Measurements from ENCODE around the gene ANO8.

The ANO8 gene

DNA sequence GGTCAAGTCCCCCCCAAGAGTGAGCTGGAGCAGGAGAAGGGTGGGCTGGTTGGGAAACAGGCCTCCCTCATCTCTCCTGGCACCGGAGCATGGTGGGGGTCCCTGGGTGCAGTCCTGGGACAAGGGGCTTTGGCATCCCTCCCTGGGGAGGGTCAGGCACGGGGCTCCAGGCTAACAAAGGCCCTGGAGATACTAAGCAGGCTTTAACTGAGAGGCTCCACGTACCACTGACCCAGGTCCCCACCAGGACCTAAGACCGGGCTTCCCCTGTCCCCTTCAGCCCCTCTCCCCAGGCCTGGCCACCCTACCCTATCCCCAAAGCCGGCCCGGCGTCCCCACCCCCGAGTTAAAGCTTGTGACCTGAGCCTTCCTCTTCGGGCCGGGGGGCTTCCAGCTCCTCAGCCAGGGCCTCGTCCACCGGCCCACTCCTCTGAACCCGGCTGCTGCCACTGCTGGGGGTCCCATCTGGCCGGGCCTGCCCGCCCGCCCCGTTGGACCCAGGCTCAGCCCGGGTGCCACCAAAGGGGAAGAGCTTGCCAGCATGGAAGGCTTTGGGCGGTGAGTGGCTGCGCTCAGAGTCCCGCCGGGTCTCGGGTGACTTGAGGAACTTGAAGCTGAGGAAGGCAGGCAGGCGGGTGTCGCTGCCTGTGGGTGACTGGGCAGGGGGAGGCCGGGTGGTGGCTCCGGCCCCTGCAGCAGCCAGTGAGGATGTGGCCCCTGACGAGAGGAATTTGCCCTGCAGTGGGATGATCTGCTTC is 10.1 kb downstream of the ANO8 start:
- no peaks in the 10 kb centered on the region for H3K9me2 ChIP-seq (replicated peaks; ENCODE audit: insufficient read depth, low read length)
- H4K20me1 ChIP-seq (ENCODE audit: low read depth, low read length) = no peaks in the 10 kb centered on the region
- H3K36me3 ChIP-seq (ENCODE audit: low read length) = no peaks in the 10 kb centered on the region

DNA sequence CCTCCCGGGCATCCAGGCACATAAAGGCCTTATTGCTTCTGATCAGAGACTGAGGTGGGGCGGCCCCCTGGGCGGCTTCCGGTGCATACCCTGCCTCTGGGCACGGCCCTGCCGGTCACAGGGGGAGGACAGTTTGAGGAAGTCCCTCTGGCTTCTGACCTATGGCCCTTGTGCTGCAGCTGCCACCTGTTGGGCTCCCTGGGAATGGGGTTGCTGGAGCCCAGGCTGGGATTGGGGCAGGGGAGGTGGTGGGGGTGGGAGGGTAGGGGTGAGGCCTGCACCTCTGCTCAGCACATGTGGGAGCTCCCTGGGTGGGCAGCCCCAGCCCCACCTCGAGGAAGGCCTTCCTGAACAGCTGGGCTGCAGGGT is 10.7 kb downstream of the ANO8 start:
- no peaks in the 10 kb centered on the region for H3K27me3 ChIP-seq (ENCODE audit: low read length)
- H3K4me3 ChIP-seq (ENCODE audit: insufficient read depth, low read length, poor library complexity, severe bottlenecking) = no peak overlapping the region
- no peaks in the 10 kb centered on the region for H3K9me3 ChIP-seq (ENCODE audit: insufficient read depth, low read length)
- H2AFZ ChIP-seq (ENCODE audit: low read depth, low read length, severe bottlenecking) = no peak overlapping the region
- H3K9ac ChIP-seq (ENCODE audit: low read length) = no peak overlapping the region
- H3K27ac ChIP-seq (ENCODE audit: low read depth, low read length) = no peak overlapping the region
- H3K79me2 ChIP-seq (ENCODE audit: insufficient read depth, low read length) = no peaks in the 10 kb centered on the region
- H3F3A ChIP-seq (ENCODE audit: insufficient read depth) = peaks cover 3% of the 10 kb centered on the region; the same call in 1 of the 2 replicates
- no peak for TF ChIP-seq EZH2phosphoT487 (conservative IDR thresholded peaks at IDR 0.05; ENCODE audit: low read length)
- TF ChIP-seq, protein P1, sequence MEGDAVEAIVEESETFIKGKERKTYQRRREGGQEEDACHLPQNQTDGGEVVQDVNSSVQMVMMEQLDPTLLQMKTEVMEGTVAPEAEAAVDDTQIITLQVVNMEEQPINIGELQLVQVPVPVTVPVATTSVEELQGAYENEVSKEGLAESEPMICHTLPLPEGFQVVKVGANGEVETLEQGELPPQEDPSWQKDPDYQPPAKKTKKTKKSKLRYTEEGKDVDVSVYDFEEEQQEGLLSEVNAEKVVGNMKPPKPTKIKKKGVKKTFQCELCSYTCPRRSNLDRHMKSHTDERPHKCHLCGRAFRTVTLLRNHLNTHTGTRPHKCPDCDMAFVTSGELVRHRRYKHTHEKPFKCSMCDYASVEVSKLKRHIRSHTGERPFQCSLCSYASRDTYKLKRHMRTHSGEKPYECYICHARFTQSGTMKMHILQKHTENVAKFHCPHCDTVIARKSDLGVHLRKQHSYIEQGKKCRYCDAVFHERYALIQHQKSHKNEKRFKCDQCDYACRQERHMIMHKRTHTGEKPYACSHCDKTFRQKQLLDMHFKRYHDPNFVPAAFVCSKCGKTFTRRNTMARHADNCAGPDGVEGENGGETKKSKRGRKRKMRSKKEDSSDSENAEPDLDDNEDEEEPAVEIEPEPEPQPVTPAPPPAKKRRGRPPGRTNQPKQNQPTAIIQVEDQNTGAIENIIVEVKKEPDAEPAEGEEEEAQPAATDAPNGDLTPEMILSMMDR (IDR thresholded peaks at IDR 0.05; ENCODE audit: insufficient read depth, low read length, poor library complexity, severe bottlenecking) = no peak
- H3K36me3 ChIP-seq (ENCODE audit: low read length) = no peaks in the 10 kb centered on the region
- H3K9me2 ChIP-seq (replicated peaks; ENCODE audit: insufficient read depth, low read length) = no peaks in the 10 kb centered on the region
- H3K4me2 ChIP-seq (ENCODE audit: low read depth, low read length, poor library complexity, severe bottlenecking) = no peak overlapping the region
- no peaks in the 10 kb centered on the region for H4K20me1 ChIP-seq (ENCODE audit: low read depth, low read length)

More for the DNA sequence above, 10.1 kb downstream of the ANO8 start:
- Histone ChIP-seq H3K79me2 (ENCODE audit: insufficient read depth, low read length) (no peaks in the 10 kb centered on the region), H2AFZ (ENCODE audit: low read depth, low read length, severe bottlenecking) (no peak overlapping the region), H3K4me2 (ENCODE audit: low read depth, low read length, poor library complexity, severe bottlenecking) (no peak overlapping the region), H3F3A (ENCODE audit: insufficient read depth) (peaks cover 3% of the 10 kb centered on the region; the same call in 1 of the 2 replicates), H3K4me3 (ENCODE audit: insufficient read depth, low read length, poor library complexity, severe bottlenecking) (no peak overlapping the region), H3K9ac (ENCODE audit: low read length) (no peak overlapping the region), H3K27ac (ENCODE audit: low read depth, low read length) (no peak overlapping the region), H3K27me3 (ENCODE audit: low read length) (no peaks in the 10 kb centered on the region), H3K9me3 (ENCODE audit: insufficient read depth, low read length) (no peaks in the 10 kb centered on the region)
- no peak for TF ChIP-seq EZH2phosphoT487 (conservative IDR thresholded peaks at IDR 0.05; ENCODE audit: low read length)
- TF ChIP-seq, protein P1 (IDR thresholded peaks at IDR 0.05; ENCODE audit: insufficient read depth, low read length, poor library complexity, severe bottlenecking) = no peak

- H3K9ac ChIP-seq (ENCODE audit: low read length) = no peak overlapping the region
- H3K9me2 ChIP-seq (replicated peaks; ENCODE audit: insufficient read depth, low read length) = no peaks in the 10 kb centered on the region
- H3K27ac ChIP-seq (ENCODE audit: low read depth, low read length) = no peak overlapping the region
- H3F3A ChIP-seq (ENCODE audit: insufficient read depth) = peaks cover 3% of the 10 kb centered on the region; the same call in 1 of the 2 replicates
- H2AFZ ChIP-seq (ENCODE audit: low read depth, low read length, severe bottlenecking) = no peak overlapping the region
- H3K36me3 ChIP-seq (ENCODE audit: low read length) = no peaks in the 10 kb centered on the region
- no peak overlapping the region for H3K4me2 ChIP-seq (ENCODE audit: low read depth, low read length, poor library complexity, severe bottlenecking)
- no peaks in the 10 kb centered on the region for H3K79me2 ChIP-seq (ENCODE audit: insufficient read depth, low read length)
- TF ChIP-seq, protein P1 (IDR thresholded peaks at IDR 0.05; ENCODE audit: insufficient read depth, low read length, poor library complexity, severe bottlenecking) = no peak
- no peak for TF ChIP-seq EZH2phosphoT487 (conservative IDR thresholded peaks at IDR 0.05; ENCODE audit: low read length)
- no peaks in the 10 kb centered on the region for H4K20me1 ChIP-seq (ENCODE audit: low read depth, low read length)
- no peak overlapping the region for H3K4me3 ChIP-seq (ENCODE audit: insufficient read depth, low read length, poor library complexity, severe bottlenecking)
- H3K9me3 ChIP-seq (ENCODE audit: insufficient read depth, low read length) = no peaks in the 10 kb centered on the region
- H3K27me3 ChIP-seq (ENCODE audit: low read length) = no peaks in the 10 kb centered on the region
Measured at GRCh38 chr19:17323300-17323963, 11.2 kb downstream of the ANO8 start.

All from SU-DHL-6 (cell line).